ENCODE data around the gene PIP4K2C. TPM values are rescaled to one million over a fixed set of nuclear protein-coding genes. Genes with fewer than 3 reads are reported as not detected.

The PIP4K2C gene
- total RNA-seq, 1 experiment from 2014 or later, result 37.1 TPM

GRCh38 chr12:57612711-57613426 lies 21.9 kb downstream of the PIP4K2C start:
- peaks cover 33% of the 10 kb centered on the region for H3K27me3 Mint-ChIP-seq (ENCODE audit: low read depth)
- TF ChIP-seq CTCF (conservative IDR thresholded peaks at IDR 0.05), result no peak
- Histone ChIP-seq H4K8ac (replicated peaks; ENCODE audit: insufficient read length, low read depth, low read length) (no peak overlapping the region), H2AK5ac (ENCODE audit: insufficient read length, low read length) (no peak overlapping the region), H2BK15ac (ENCODE audit: low read depth, low read length) (no peak overlapping the region), H3K23ac (ENCODE audit: insufficient read length, low read depth, low read length) (no peak overlapping the region), H3T11ph (ENCODE audit: low read length) (no peak overlapping the region), H4K5ac (ENCODE audit: insufficient read length, low read depth, low read length) (no peak overlapping the region), H2BK120ac (ENCODE audit: low read depth, low read length, poor library complexity, severe bottlenecking) (no peak overlapping the region), H3K79me2 (ENCODE audit: insufficient read depth, low read length) (no peaks in the 10 kb centered on the region), H4K20me1 (ENCODE audit: control insufficient read depth, insufficient read depth, insufficient read length) (no peaks in the 10 kb centered on the region), H3K9me3 (ENCODE audit: control insufficient read depth, low read depth, low read length) (no peaks in the 10 kb centered on the region), H4K91ac (ENCODE audit: insufficient read length, low read depth, low read length) (no peak overlapping the region), H3K4me2 (ENCODE audit: insufficient read depth, insufficient read length, low read length) (no peak overlapping the region), H3K9ac (ENCODE audit: extremely low read depth, insufficient read length, low read length) (no peak overlapping the region), H2BK5ac (ENCODE audit: insufficient read length, low read length) (no peak overlapping the region), H3K56ac (ENCODE audit: insufficient read length, low read depth, low read length) (no peak overlapping the region), H3K27me3 (ENCODE audit: insufficient read depth, low read length) (peaks cover 18% of the 10 kb centered on the region; the same call in 1 of the 2 replicates), H2AFZ (ENCODE audit: low read length) (no peak overlapping the region), H3K27ac (ENCODE audit: insufficient read length, low read depth, low read length) (no peak overlapping the region), H3K14ac (ENCODE audit: insufficient read depth, low read length) (no peak overlapping the region), H3K18ac (ENCODE audit: insufficient read length, low read depth, low read length) (no peak overlapping the region), H2BK12ac (ENCODE audit: insufficient read length, low read depth, low read length) (no peak overlapping the region), H3K79me1 (ENCODE audit: insufficient read depth, low read depth, low read length, poor library complexity, severe bottlenecking) (no peaks in the 10 kb centered on the region), H3K4ac (ENCODE audit: low read depth, low read length) (no peak overlapping the region), H3K23me2 (ENCODE audit: insufficient read length, low read depth, low read length, poor library complexity, severe bottlenecking) (peaks cover 23% of the 10 kb centered on the region), H3K4me1 (ENCODE audit: insufficient read depth, low read length) (no peaks in the 10 kb centered on the region), H2BK20ac (ENCODE audit: low read depth, low read length, poor library complexity, severe bottlenecking) (no peak overlapping the region)
- WGBS (ENCODE audit: extremely low coverage, insufficient read length, low lambda C conversion rate), result no CpG with 5 or more reads among the region's 10 CpGs
- peak overlapping the region; percentile 75 to 88; a peak in 2 of 5 replicates for H3K4me3 Mint-ChIP-seq
- DNase-seq, result no peak
- H3K27ac Mint-ChIP-seq, result no peak overlapping the region
- no peaks in the 10 kb centered on the region for H3K9me3 Mint-ChIP-seq
- peaks cover 29 to 33% of the 10 kb centered on the region in 2 experiments for H3K4me1 Mint-ChIP-seq
- H3K36me3 Mint-ChIP-seq (ENCODE audit: insufficient read depth in 1 of 3, low read depth in 3 of 3), result peaks cover 9 to 39% (median 24%) of the 10 kb centered on the region in 3 experiments

All from H9 (cell line).